ENCODE measurements around the gene RPAP3.

DNA sequence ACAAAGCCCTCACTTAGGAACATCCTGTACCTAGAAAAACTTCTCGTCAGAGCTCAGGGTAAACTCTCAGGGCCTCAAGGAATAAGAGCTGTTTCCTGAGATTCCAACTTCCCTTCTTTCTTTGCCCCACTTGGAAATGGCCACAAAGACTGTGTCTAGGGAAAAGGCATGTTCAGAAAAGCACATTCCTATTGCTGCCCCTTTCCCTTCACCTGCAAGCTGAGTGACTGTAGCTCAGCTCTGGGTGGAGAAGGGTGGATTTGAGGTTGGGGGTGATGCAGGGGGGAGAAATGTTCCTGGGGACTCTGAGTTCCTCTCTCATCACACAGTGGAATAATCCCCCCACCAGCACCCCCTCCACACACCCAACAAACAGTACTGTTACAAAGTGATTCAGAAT, 12.7 kb upstream of the RPAP3 start:
- TF ChIP-seq, protein P1, sequence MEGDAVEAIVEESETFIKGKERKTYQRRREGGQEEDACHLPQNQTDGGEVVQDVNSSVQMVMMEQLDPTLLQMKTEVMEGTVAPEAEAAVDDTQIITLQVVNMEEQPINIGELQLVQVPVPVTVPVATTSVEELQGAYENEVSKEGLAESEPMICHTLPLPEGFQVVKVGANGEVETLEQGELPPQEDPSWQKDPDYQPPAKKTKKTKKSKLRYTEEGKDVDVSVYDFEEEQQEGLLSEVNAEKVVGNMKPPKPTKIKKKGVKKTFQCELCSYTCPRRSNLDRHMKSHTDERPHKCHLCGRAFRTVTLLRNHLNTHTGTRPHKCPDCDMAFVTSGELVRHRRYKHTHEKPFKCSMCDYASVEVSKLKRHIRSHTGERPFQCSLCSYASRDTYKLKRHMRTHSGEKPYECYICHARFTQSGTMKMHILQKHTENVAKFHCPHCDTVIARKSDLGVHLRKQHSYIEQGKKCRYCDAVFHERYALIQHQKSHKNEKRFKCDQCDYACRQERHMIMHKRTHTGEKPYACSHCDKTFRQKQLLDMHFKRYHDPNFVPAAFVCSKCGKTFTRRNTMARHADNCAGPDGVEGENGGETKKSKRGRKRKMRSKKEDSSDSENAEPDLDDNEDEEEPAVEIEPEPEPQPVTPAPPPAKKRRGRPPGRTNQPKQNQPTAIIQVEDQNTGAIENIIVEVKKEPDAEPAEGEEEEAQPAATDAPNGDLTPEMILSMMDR (IDR thresholded peaks at IDR 0.05; ENCODE audit: low read length) = no peak
- TF ChIP-seq EZH2 (IDR thresholded peaks at IDR 0.05; ENCODE audit: borderline replicate concordance, low read length) = no peak
